H1 (cell line): Measurements from ENCODE around the gene MS4A18. TPM values are rescaled to one million over a fixed set of nuclear protein-coding genes. Genes with fewer than 3 reads are reported as not detected.

Experiments used
- CTCF ChIA-PET: fragments of 300-600 bp; sonication (Branson Sonifier 250); formaldehyde crosslinking; loops from one replicate; lab custom pipeline; 2021; ENCODE audit not compliant: partially characterized antibody; lab: Charles Lee
- POLR2A ChIA-PET: fragments of 300-600 bp; sonication (Branson Sonifier 250); formaldehyde crosslinking; loops from one replicate; lab custom pipeline; 2021; ENCODE audit warnings: inconsistent platforms; ENCODE audit not compliant: partially characterized antibody; lab: Charles Lee
- DNase-seq, 2 experiments: peaks; one replicate each; pipeline versions ENCODE4 v3.0.0 to v3.0.0-alpha.2; 2010 to 2022; ENCODE audit warnings: low spot score in 2 of 2, low read depth in 1 of 2, mixed read lengths in 1 of 2
- FAIRE-seq: peaks from 2 replicates; lab custom pipeline; 2011; peaks lifted over from hg19 to GRCh38; lab: Jason Lieb, UNC
- H2AFZ ChIP-seq: 2 replicates; pipeline ENCODE4 v1.8.1; 2012; ENCODE audit warnings: low read length, inconsistent platforms
- H2AK5ac ChIP-seq: 2 replicates; pipeline ENCODE4 v1.6.1; 2013; ENCODE audit warnings: low read depth, low read length
- H2BK120ac ChIP-seq: replicated peaks from 2 replicates; pipeline ENCODE3; 2013; ENCODE audit warnings: low read depth, low read length, inconsistent platforms
- H2BK12ac ChIP-seq: 2 replicates; pipeline ENCODE4 v1.6.1; 2013; ENCODE audit warnings: low read depth, low read length
- H2BK15ac ChIP-seq: 2 replicates; pipeline ENCODE4 v1.6.1; 2013; ENCODE audit warnings: low read length
- H2BK20ac ChIP-seq: 2 replicates; pipeline ENCODE4 v1.6.1; 2013; ENCODE audit warnings: low read length
- H2BK5ac ChIP-seq: 2 replicates; pipeline ENCODE4 v1.6.1; 2013; ENCODE audit warnings: low read depth, low read length
- H3K14ac ChIP-seq: 2 replicates; pipeline ENCODE4 v1.6.1; 2013; ENCODE audit warnings: inconsistent platforms; ENCODE audit not compliant: insufficient read length
- H3K18ac ChIP-seq: 2 replicates; pipeline ENCODE4 v1.6.1; 2013; ENCODE audit warnings: low read length; ENCODE audit errors: extremely low read depth
- H3K23ac ChIP-seq: 2 replicates; pipeline ENCODE4 v1.6.1; 2013; ENCODE audit warnings: inconsistent platforms; ENCODE audit not compliant: insufficient read length
- H3K23me2 ChIP-seq: 2 replicates; pipeline ENCODE4 v1.6.1; 2013; ENCODE audit warnings: low read depth, low read length
- H3K27ac ChIP-seq: 2 replicates; pipeline ENCODE4 v1.6.1; 2011; ENCODE audit warnings: low read depth, low read length, inconsistent platforms
- H3K27me3 ChIP-seq, 4 experiments: replicated peaks in 1 of 4; 1 replicate in 1 of 4; 2 replicates in 3 of 4; pipeline versions ENCODE4 v1.6.1 to v1.8.1; 2011 to 2013; ENCODE audit warnings: low read length in 3 of 4, mild to moderate bottlenecking in 3 of 4, inconsistent platforms in 2 of 4, mixed read lengths in 2 of 4, moderate library complexity in 1 of 4; ENCODE audit not compliant: control insufficient read depth in 3 of 4, insufficient read depth in 3 of 4; ENCODE audit errors: extremely low read depth in 1 of 4
- H3K36me3 ChIP-seq, 4 experiments: 2 replicates each; pipeline versions ENCODE4 v1.6.1 to v1.8.1; 2011 to 2013; ENCODE audit warnings: mild to moderate bottlenecking in 4 of 4, low read length in 3 of 4, moderate library complexity in 2 of 4, control low read depth in 1 of 4, inconsistent platforms in 1 of 4; ENCODE audit not compliant: insufficient read depth in 4 of 4, control insufficient read depth in 2 of 4
- H3K4ac ChIP-seq: replicated peaks from 2 replicates; pipeline ENCODE3; 2013; ENCODE audit warnings: low read length, low read depth, mixed read lengths, inconsistent platforms; ENCODE audit not compliant: insufficient read length
- H3K4me1 ChIP-seq, 4 experiments: replicated peaks in 1 of 4; 1 replicate in 1 of 4; 2 replicates in 3 of 4; pipeline versions ENCODE4 v1.6.1 to v1.8.1; 2011 to 2013; ENCODE audit warnings: low read length in 3 of 4, inconsistent platforms in 2 of 4, mixed read lengths in 1 of 4; ENCODE audit not compliant: insufficient read depth in 4 of 4, control insufficient read depth in 3 of 4
- H3K4me2 ChIP-seq, 2 experiments: 2 replicates each; pipeline versions ENCODE4 v1.6.1 to v1.8.1; 2011 to 2013; ENCODE audit warnings: low read depth in 2 of 2, low read length in 2 of 2, control low read depth in 1 of 2, inconsistent platforms in 1 of 2, mild to moderate bottlenecking in 1 of 2; ENCODE audit not compliant: insufficient read depth in 1 of 2
- H3K4me3 ChIP-seq, 4 experiments: fragments of 200-600, 300-600 bp in 1 of 4; sonication (generic), shearing (Covaris generic), sonication (Bioruptor Twin) in 1 of 4; 2 replicates each; pipeline versions ENCODE4 v1.5.1 to v1.8.1; 2011 to 2016; ENCODE audit warnings: low read length in 4 of 4, low read depth in 3 of 4, control low read depth in 2 of 4, inconsistent platforms in 2 of 4, mild to moderate bottlenecking in 2 of 4, mixed read lengths in 1 of 4, moderate library complexity in 1 of 4; ENCODE audit not compliant: insufficient read depth in 2 of 4; ENCODE audit errors: extremely low read depth in 1 of 4
- H3K56ac ChIP-seq: replicated peaks from 2 replicates; pipeline ENCODE3; 2013; ENCODE audit warnings: low read depth, mild to moderate bottlenecking, mixed read lengths, low read length, inconsistent platforms; ENCODE audit not compliant: insufficient read length
- H3K79me1 ChIP-seq: 2 replicates; pipeline ENCODE4 v1.6.1; 2013; ENCODE audit warnings: low read depth, low read length, control low read depth
- H3K79me2 ChIP-seq, 2 experiments: 2 replicates each; pipeline versions ENCODE4 v1.6.1 to v1.8.1; 2012 to 2013; ENCODE audit warnings: low read length in 2 of 2, mild to moderate bottlenecking in 2 of 2, inconsistent platforms in 1 of 2; ENCODE audit not compliant: insufficient read depth in 2 of 2, control insufficient read depth in 1 of 2
- H3K9ac ChIP-seq, 4 experiments: replicated peaks in 1 of 4; 1 replicate in 1 of 4; 2 replicates in 3 of 4; pipeline versions ENCODE4 v1.6.1 to v1.8.1; 2011 to 2013; ENCODE audit warnings: low read depth in 3 of 4, low read length in 3 of 4, control low read depth in 2 of 4, mild to moderate bottlenecking in 2 of 4, moderate library complexity in 2 of 4, inconsistent platforms in 1 of 4; ENCODE audit errors: extremely low read depth in 1 of 4
- H3K9me3 ChIP-seq, 2 experiments: 2 replicates each; pipeline versions ENCODE4 v1.6.1 to v1.8.1; 2012 to 2013; ENCODE audit warnings: mild to moderate bottlenecking in 2 of 2, moderate library complexity in 2 of 2, control low read depth in 1 of 2, inconsistent platforms in 1 of 2, low read depth in 1 of 2, low read length in 1 of 2, mixed read lengths in 1 of 2; ENCODE audit not compliant: insufficient read depth in 2 of 2
- H4K20me1 ChIP-seq, 2 experiments: replicated peaks in 1 of 2; 2 replicates each; pipeline versions ENCODE3 to v1.8.1; 2011 to 2013; ENCODE audit warnings: inconsistent platforms in 2 of 2, low read length in 2 of 2, mild to moderate bottlenecking in 1 of 2; ENCODE audit not compliant: insufficient read depth in 2 of 2, control insufficient read depth in 1 of 2
- H4K5ac ChIP-seq: 2 replicates; pipeline ENCODE4 v1.6.1; 2013; ENCODE audit warnings: low read length, low read depth, mixed read lengths, inconsistent platforms; ENCODE audit not compliant: insufficient read length
- H4K8ac ChIP-seq: 2 replicates; pipeline ENCODE4 v1.8.0; 2013; ENCODE audit warnings: mild to moderate bottlenecking, moderate library complexity, low read length, inconsistent platforms; ENCODE audit not compliant: insufficient read depth; ENCODE audit errors: extremely low read depth
- H4K91ac ChIP-seq: replicated peaks from 2 replicates; pipeline ENCODE3; 2013; ENCODE audit warnings: low read length, mixed read lengths, inconsistent platforms; ENCODE audit not compliant: insufficient read length
- CTBP2 ChIP-seq: IDR thresholded peaks from 2 replicates; pipeline ENCODE4 v1.7.0; 2011; ENCODE audit warnings: borderline replicate concordance, mild to moderate bottlenecking, moderate library complexity, mixed read lengths, low read length; ENCODE audit not compliant: insufficient read depth, insufficient read length
- KDM1A ChIP-seq: fragments of 200-600, 300-600 bp; sonication (generic); IDR thresholded peaks from 2 replicates; pipeline ENCODE4 v1.7.1; 2016; ENCODE audit warnings: mild to moderate bottlenecking, low read length, borderline replicate concordance
- KDM4A ChIP-seq: IDR thresholded peaks from one replicate; pipeline ENCODE4 v1.7.1; 2012; ENCODE audit warnings: low read depth, mild to moderate bottlenecking, moderate library complexity, low read length, inconsistent platforms; ENCODE audit not compliant: severe bottlenecking
- NRF1 ChIP-seq: IDR thresholded peaks from 2 replicates; pipeline ENCODE4 v1.6.1; 2011; ENCODE audit warnings: mild to moderate bottlenecking, low read depth, low read length, improper control_type of control experiment
- PHF8 ChIP-seq: fragments of 200-600 bp; sonication (generic); conservative IDR thresholded peaks from 2 replicates; pipeline ENCODE4 v1.7.1; 2012; ENCODE audit warnings: low read depth, mild to moderate bottlenecking, inconsistent platforms, low read length, moderate library complexity
- RBBP5 ChIP-seq: IDR thresholded peaks from 2 replicates; pipeline ENCODE4 v1.7.1; 2012; ENCODE audit warnings: low read depth, mild to moderate bottlenecking, inconsistent platforms, low read length, moderate library complexity, borderline replicate concordance
- RNF2 ChIP-seq: fragments of 200-900, 300-1000 bp; sonication (generic); IDR thresholded peaks from 2 replicates; pipeline ENCODE4 v1.7.1; 2016; ENCODE audit warnings: borderline replicate concordance, low read depth, mild to moderate bottlenecking, antibody characterized with exemption, low read length; ENCODE audit not compliant: poor library complexity, severe bottlenecking; ENCODE audit errors: missing control alignments
- SIN3A ChIP-seq, 2 experiments: IDR thresholded peaks in 1 of 2; conservative IDR thresholded peaks in 1 of 2; 2 replicates each; pipeline ENCODE4 v1.6.1; 2011 to 2012; ENCODE audit warnings: low read length in 2 of 2, improper control_type of control experiment in 1 of 2, low read depth in 1 of 2, mild to moderate bottlenecking in 1 of 2
- TCF12 ChIP-seq: IDR thresholded peaks from 2 replicates; pipeline ENCODE4 v1.6.1; 2011; ENCODE audit warnings: low read depth, mild to moderate bottlenecking, low read length
- YY1 ChIP-seq: IDR thresholded peaks from 2 replicates; pipeline ENCODE4 v1.6.1; 2011; ENCODE audit warnings: low read depth, mild to moderate bottlenecking, low read length
- polyA plus RNA-seq, 7 experiments: library from polyadenylated mRNA; depleted of rRNA in 3 of 7; stranded (reverse) in 5 of 7; unstranded in 2 of 7; fragments of >200 nt in 5 of 7; fragments of 200-250 nt in 2 of 7; gene quantifications; 1 replicate in 5 of 7; 2 replicates in 1 of 7; 4 replicates in 1 of 7; pipeline versions ENCODE4 v1.2.1 to v1.2.3, GENCODE V29; 2011 to 2013; ENCODE audit warnings: missing spikeins in 2 of 7, mixed read lengths in 2 of 7
- total RNA-seq: library from RNA; stranded (reverse); fragmentation: NEBNext Ultra II Directional; extraction: Animal tissue kit (Norgen Biotek cat#: 25700); gene quantifications from 2 replicates; pipeline ENCODE4 v1.2.1, GENCODE V29; 2021
- TF ChIP-seq, protein P1 (sequence below), 3 experiments: IDR thresholded peaks; 1 replicate in 2 of 3; 2 replicates in 1 of 3; pipeline versions ENCODE4 v1.5.1 to v1.6.1; 2011; ENCODE audit warnings: low read length in 3 of 3, mild to moderate bottlenecking in 3 of 3, inconsistent platforms in 2 of 3, low read depth in 1 of 3, moderate library complexity in 1 of 3; ENCODE audit not compliant: insufficient read depth in 1 of 3; ENCODE audit errors: control extremely low read depth in 1 of 3

MS4A18 gene
- total and polyA plus RNA-seq, 2 of the 8 experiments (the other 6 are each of a cell fraction or from before 2014, with no cell fraction given), result not detected

DNA sequence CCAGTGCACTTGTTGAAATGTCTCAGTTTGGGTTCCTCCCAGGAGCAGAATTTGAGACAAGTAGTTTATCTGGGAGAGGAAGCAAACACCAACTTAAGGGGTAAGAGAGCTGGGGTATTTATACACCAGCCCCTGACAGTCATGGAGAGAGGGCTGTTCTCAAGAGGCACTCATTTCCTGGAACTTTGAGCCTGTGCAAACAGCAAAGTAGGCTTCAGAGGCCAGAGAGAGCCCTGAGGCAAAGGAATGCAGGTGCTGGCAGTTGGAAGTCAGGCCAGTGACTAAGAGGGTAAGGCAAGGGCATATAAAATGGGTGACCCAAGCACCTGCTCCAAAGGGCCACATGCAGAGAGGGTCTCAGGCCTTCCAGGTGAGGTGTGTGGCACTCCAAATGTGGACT lies 16.1 kb downstream of the MS4A18 start:
- Histone ChIP-seq H3K4me2 (no peak overlapping the region), H2AFZ (no peak overlapping the region), H2BK5ac (no peak overlapping the region), H2AK5ac (no peak overlapping the region), H3K23ac (no peak overlapping the region), H2BK15ac (no peak overlapping the region), H3K18ac (no peak overlapping the region), H3K79me1 (no peaks in the 10 kb centered on the region), H3K36me3 (no peaks in the 10 kb centered on the region), H3K4me3 (no peak overlapping the region), H3K14ac (no peak overlapping the region), H3K4me1 (no peaks in the 10 kb centered on the region), H3K4ac (no peak overlapping the region), H4K91ac (no peak overlapping the region), H2BK20ac (no peak overlapping the region), H4K20me1 (no peaks in the 10 kb centered on the region), H2BK12ac (no peak overlapping the region), H3K23me2 (no peaks in the 10 kb centered on the region), H3K9me3 (peaks cover 0 to 3% of the 10 kb centered on the region in 2 experiments; a peak in 1 of 4 replicates), H3K9ac (no peak overlapping the region), H2BK120ac (no peak overlapping the region), H3K27me3 (no peaks in the 10 kb centered on the region), H4K8ac (no peak overlapping the region), H3K27ac (no peak overlapping the region), H3K56ac (no peak overlapping the region), H3K79me2 (no peaks in the 10 kb centered on the region), H4K5ac (no peak overlapping the region)
- no peak for FAIRE-seq
- ChIA-PET POLR2A (interaction anchor here (1.3 kb wide), 1 partner anchor 24 kb away, joined by 3 read pairs; no protein-coding TSS in a partner anchor), CTCF (interaction anchor here (0.9 to 6.2 kb wide), 11 partner anchors 11 to 159 kb away, joined by 3 to 61 read pairs (median 7); partner anchors contain the start of gene MS4A15)
- no peak for DNase-seq
- TF ChIP-seq TCF12 (no peak), KDM1A (no peak), SIN3A (conservative IDR thresholded peaks at IDR 0.05 in 1 of 2, IDR thresholded peaks at IDR 0.05 in 1 of 2; ENCODE audit: low read depth in 1 of 2, low read length in 2 of 2) (no peak), RNF2 (no peak), NRF1 (no peak), YY1 (no peak), KDM4A (no peak), PHF8 (no peak), CTBP2 (no peak), RBBP5 (no peak)
- TF ChIP-seq, protein P1, sequence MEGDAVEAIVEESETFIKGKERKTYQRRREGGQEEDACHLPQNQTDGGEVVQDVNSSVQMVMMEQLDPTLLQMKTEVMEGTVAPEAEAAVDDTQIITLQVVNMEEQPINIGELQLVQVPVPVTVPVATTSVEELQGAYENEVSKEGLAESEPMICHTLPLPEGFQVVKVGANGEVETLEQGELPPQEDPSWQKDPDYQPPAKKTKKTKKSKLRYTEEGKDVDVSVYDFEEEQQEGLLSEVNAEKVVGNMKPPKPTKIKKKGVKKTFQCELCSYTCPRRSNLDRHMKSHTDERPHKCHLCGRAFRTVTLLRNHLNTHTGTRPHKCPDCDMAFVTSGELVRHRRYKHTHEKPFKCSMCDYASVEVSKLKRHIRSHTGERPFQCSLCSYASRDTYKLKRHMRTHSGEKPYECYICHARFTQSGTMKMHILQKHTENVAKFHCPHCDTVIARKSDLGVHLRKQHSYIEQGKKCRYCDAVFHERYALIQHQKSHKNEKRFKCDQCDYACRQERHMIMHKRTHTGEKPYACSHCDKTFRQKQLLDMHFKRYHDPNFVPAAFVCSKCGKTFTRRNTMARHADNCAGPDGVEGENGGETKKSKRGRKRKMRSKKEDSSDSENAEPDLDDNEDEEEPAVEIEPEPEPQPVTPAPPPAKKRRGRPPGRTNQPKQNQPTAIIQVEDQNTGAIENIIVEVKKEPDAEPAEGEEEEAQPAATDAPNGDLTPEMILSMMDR (IDR thresholded peaks at IDR 0.05; ENCODE audit: control extremely low read depth in 1 of 3, insufficient read depth in 1 of 3, low read depth in 1 of 3, low read length in 3 of 3), result no peak
